ENCODE measurements around the gene FAM124B. TPM values are rescaled to one million over a fixed set of nuclear protein-coding genes. Genes with fewer than 3 reads are reported as not detected.

Gene FAM124B
- total and polyA plus RNA-seq, 2 donors (not counting 1 experiment from before 2014, with no cell fraction given): not detected

DNA sequence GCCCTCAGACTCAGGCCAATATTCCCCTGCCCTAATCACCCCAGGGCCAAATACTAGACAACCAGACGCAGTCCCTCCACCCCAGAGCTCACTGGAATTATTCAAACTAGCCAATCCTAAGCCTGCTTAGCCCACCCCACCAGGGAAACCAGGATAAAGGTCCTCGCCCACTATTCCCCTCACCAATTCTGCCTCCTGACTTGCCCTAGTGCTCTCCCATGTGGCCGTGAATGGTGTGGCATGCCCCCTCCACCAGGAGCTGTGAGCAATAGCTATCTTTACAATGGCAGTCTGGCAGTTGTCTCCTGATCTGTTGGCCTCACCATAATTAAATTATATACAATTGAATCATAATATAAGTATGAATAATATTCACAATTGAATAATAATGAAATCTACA lies 42.3 kb downstream of the FAM124B start:
- H3K27ac ChIP-seq (ENCODE audit: insufficient read depth, low read length): no peak overlapping the region
- no peak overlapping the region for H3K4me3 ChIP-seq (replicated peaks in 1 of 4; ENCODE audit: control extremely low read depth in 1 of 4, insufficient read depth in 1 of 4, low read depth in 3 of 4, low read length in 4 of 4)

GRCh38 chr2:224357098-224357901 lies 44.6 kb downstream of the FAM124B start:
- H3K36me3 ChIP-seq (ENCODE audit: control insufficient read depth, insufficient read depth, low read length): no peaks in the 10 kb centered on the region
- no peaks in the 10 kb centered on the region for H3K27me3 ChIP-seq (ENCODE audit: control insufficient read depth, insufficient read depth, low read length)
- TF ChIP-seq EZH2 (IDR thresholded peaks at IDR 0.05; ENCODE audit: low read length, missing control alignments) (no peak), CTCF (conservative IDR thresholded peaks at IDR 0.05 in 1 of 2, IDR thresholded peaks at IDR 0.05 in 1 of 2; ENCODE audit: low read depth in 1 of 2, low read length in 2 of 2) (peak; percentile 57 to 70)
- no peak overlapping the region for H2AFZ ChIP-seq (ENCODE audit: low read length)
- no peaks in the 10 kb centered on the region for H4K20me1 ChIP-seq (ENCODE audit: control insufficient read depth, extremely low read depth, insufficient read depth, low read length)
- no peak overlapping the region for H3K9ac ChIP-seq (ENCODE audit: insufficient read depth, low read length)
- H3K79me2 ChIP-seq (ENCODE audit: control insufficient read depth, insufficient read depth, low read length): no peaks in the 10 kb centered on the region
- peak; percentile 48 to 73 for DNase-seq (ENCODE audit: low read depth in 2 of 2)
- no peak overlapping the region for H3K27ac ChIP-seq (ENCODE audit: insufficient read depth, low read length)
- no peak overlapping the region for H3K4me2 ChIP-seq (ENCODE audit: extremely low read depth, insufficient read depth, low read length)
- H3K4me1 ChIP-seq (ENCODE audit: control insufficient read depth, extremely low read depth, insufficient read depth, low read length): no peaks in the 10 kb centered on the region
- H3K4me3 ChIP-seq (replicated peaks in 1 of 4; ENCODE audit: control extremely low read depth in 1 of 4, insufficient read depth in 1 of 4, low read depth in 3 of 4, low read length in 4 of 4): no peak overlapping the region
- no peaks in the 10 kb centered on the region for H3K9me3 ChIP-seq (ENCODE audit: control insufficient read depth, insufficient read depth, low read depth, low read length)

More for the DNA sequence above, 42.3 kb downstream of the FAM124B start:
- no peaks in the 10 kb centered on the region for H3K36me3 ChIP-seq (ENCODE audit: control insufficient read depth, insufficient read depth, low read length)
- H3K9ac ChIP-seq (ENCODE audit: insufficient read depth, low read length): no peak overlapping the region
- no peak for TF ChIP-seq EZH2 (IDR thresholded peaks at IDR 0.05; ENCODE audit: low read length, missing control alignments)
- peak in 1 of 2 donors; percentile 46 for TF ChIP-seq CTCF (conservative IDR thresholded peaks at IDR 0.05 in 1 of 2, IDR thresholded peaks at IDR 0.05 in 1 of 2; ENCODE audit: low read depth in 1 of 2, low read length in 2 of 2)
- H3K4me1 ChIP-seq (ENCODE audit: control insufficient read depth, extremely low read depth, insufficient read depth, low read length): no peaks in the 10 kb centered on the region
- H3K4me2 ChIP-seq (ENCODE audit: extremely low read depth, insufficient read depth, low read length): no peak overlapping the region
- no peaks in the 10 kb centered on the region for H3K9me3 ChIP-seq (ENCODE audit: control insufficient read depth, insufficient read depth, low read depth, low read length)
- DNase-seq (ENCODE audit: low read depth in 2 of 2): no peak
- H3K27me3 ChIP-seq (ENCODE audit: control insufficient read depth, insufficient read depth, low read length): no peaks in the 10 kb centered on the region
- H3K79me2 ChIP-seq (ENCODE audit: control insufficient read depth, insufficient read depth, low read length): no peaks in the 10 kb centered on the region
- H2AFZ ChIP-seq (ENCODE audit: low read length): no peak overlapping the region
- no peaks in the 10 kb centered on the region for H4K20me1 ChIP-seq (ENCODE audit: control insufficient read depth, extremely low read depth, insufficient read depth, low read length)

DNA sequence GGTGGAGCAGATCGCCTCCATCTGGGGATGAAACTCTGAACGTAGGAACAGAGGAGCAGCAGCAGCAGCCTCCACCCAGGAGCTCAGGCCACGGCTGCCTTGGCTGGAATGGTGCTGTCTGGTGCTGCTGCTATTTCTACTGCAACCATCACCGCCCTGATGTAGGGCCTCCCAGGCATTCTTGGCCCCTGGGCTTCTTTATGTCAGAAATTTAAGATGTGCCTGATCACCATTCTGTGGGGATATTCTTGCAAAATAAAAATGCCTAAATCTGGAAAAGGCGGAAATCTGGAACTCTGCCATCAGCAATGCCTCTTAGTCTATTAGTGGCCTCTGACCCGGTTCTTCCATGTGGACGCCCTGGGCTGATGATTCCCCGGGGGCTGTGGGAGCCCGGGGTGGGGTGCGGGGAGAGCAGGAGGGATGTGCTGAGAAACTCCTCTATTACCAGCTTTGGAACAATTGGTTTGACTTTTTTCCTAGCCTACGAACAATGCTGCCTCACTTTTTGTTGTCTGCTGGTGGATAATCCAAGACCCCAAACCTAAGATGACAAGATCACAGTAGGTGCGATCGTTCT lies 47.2 kb downstream of the FAM124B start:
- no peaks in the 10 kb centered on the region for H3K27me3 ChIP-seq (ENCODE audit: control insufficient read depth, insufficient read depth, low read length)
- peak in 1 of 2 donors; percentile 48 for DNase-seq (ENCODE audit: low read depth in 2 of 2)
- no peak overlapping the region for H3K9ac ChIP-seq (ENCODE audit: insufficient read depth, low read length)
- no peaks in the 10 kb centered on the region for H3K36me3 ChIP-seq (ENCODE audit: control insufficient read depth, insufficient read depth, low read length)
- no peak overlapping the region for H3K27ac ChIP-seq (ENCODE audit: insufficient read depth, low read length)
- no peak for TF ChIP-seq CTCF (conservative IDR thresholded peaks at IDR 0.05 in 1 of 2, IDR thresholded peaks at IDR 0.05 in 1 of 2; ENCODE audit: low read depth in 1 of 2, low read length in 2 of 2)
- H4K20me1 ChIP-seq (ENCODE audit: control insufficient read depth, extremely low read depth, insufficient read depth, low read length): no peaks in the 10 kb centered on the region
- no peaks in the 10 kb centered on the region for H3K79me2 ChIP-seq (ENCODE audit: control insufficient read depth, insufficient read depth, low read length)
- no peak overlapping the region for H2AFZ ChIP-seq (ENCODE audit: low read length)
- H3K4me3 ChIP-seq (replicated peaks in 1 of 4; ENCODE audit: control extremely low read depth in 1 of 4, insufficient read depth in 1 of 4, low read depth in 3 of 4, low read length in 4 of 4): no peak overlapping the region
- H3K9me3 ChIP-seq (ENCODE audit: control insufficient read depth, insufficient read depth, low read depth, low read length): no peaks in the 10 kb centered on the region
- H3K4me2 ChIP-seq (ENCODE audit: extremely low read depth, insufficient read depth, low read length): no peak overlapping the region
- no peaks in the 10 kb centered on the region for H3K4me1 ChIP-seq (ENCODE audit: control insufficient read depth, extremely low read depth, insufficient read depth, low read length)

Measured in fibroblast of lung (primary cell).